ENCODE data around the gene KDM8. TPM values are rescaled to one million over a fixed set of nuclear protein-coding genes. Genes with fewer than 3 reads are reported as not detected.

KDM8 gene
- total RNA-seq, 1 experiment from 2014 or later = 5.3 TPM

DNA sequence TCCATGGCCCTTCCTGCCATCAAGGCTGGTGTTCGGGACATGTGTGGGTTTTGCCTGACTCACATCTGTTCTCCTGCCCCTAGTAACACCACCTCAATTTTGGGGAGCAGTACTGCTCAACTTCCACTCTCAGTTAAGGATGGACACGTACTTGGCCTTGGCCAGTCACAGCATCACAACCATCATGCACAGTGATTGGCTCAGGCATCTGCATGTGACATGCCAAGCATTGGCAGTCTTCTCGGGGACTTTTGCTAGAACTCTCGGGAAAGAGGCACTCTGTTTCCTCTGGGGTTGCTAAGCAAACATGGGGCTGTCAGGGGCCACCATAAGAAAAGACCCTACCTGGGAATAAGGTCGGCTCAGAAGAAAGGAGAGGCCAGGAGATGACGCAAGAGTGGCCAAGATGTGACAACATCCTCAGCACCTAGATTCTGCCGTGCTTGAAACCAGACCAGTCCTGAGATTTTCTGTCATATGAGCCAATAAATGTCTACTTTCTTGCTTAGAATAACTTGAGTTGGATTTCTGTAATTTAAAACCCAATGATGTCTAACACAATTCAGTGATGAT, 11.9 kb upstream of the KDM8 start (continued):
- TF ChIP-seq, protein P1, sequence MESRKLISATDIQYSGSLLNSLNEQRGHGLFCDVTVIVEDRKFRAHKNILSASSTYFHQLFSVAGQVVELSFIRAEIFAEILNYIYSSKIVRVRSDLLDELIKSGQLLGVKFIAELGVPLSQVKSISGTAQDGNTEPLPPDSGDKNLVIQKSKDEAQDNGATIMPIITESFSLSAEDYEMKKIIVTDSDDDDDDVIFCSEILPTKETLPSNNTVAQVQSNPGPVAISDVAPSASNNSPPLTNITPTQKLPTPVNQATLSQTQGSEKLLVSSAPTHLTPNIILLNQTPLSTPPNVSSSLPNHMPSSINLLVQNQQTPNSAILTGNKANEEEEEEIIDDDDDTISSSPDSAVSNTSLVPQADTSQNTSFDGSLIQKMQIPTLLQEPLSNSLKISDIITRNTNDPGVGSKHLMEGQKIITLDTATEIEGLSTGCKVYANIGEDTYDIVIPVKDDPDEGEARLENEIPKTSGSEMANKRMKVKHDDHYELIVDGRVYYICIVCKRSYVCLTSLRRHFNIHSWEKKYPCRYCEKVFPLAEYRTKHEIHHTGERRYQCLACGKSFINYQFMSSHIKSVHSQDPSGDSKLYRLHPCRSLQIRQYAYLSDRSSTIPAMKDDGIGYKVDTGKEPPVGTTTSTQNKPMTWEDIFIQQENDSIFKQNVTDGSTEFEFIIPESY (IDR thresholded peaks at IDR 0.05; ENCODE audit: extremely low read depth, insufficient replicate concordance, low read length) = no peak
- TF ChIP-seq EZH2phosphoT487 (IDR thresholded peaks at IDR 0.05; ENCODE audit: borderline replicate concordance) = no peak
- no peak for TF ChIP-seq EZH2 (IDR thresholded peaks at IDR 0.05)
- no peak for TF ChIP-seq TCF7L2 (IDR thresholded peaks at IDR 0.05; ENCODE audit: borderline replicate concordance, extremely low read depth, insufficient read depth, insufficient read length)
- no peak for TF ChIP-seq POLR2AphosphoS5 (IDR thresholded peaks at IDR 0.05; ENCODE audit: low read depth, low read length)
- TF ChIP-seq CBX3 (IDR thresholded peaks at IDR 0.05; ENCODE audit: low read depth) = no peak
- no peak for TF ChIP-seq FOSL1 (IDR thresholded peaks at IDR 0.05; ENCODE audit: low read depth)
- TF ChIP-seq ZFX (IDR thresholded peaks at IDR 0.05) = no peak
- TF ChIP-seq, protein P2, sequence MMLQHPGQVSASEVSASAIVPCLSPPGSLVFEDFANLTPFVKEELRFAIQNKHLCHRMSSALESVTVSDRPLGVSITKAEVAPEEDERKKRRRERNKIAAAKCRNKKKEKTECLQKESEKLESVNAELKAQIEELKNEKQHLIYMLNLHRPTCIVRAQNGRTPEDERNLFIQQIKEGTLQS (IDR thresholded peaks at IDR 0.05) = no peak

DNA sequence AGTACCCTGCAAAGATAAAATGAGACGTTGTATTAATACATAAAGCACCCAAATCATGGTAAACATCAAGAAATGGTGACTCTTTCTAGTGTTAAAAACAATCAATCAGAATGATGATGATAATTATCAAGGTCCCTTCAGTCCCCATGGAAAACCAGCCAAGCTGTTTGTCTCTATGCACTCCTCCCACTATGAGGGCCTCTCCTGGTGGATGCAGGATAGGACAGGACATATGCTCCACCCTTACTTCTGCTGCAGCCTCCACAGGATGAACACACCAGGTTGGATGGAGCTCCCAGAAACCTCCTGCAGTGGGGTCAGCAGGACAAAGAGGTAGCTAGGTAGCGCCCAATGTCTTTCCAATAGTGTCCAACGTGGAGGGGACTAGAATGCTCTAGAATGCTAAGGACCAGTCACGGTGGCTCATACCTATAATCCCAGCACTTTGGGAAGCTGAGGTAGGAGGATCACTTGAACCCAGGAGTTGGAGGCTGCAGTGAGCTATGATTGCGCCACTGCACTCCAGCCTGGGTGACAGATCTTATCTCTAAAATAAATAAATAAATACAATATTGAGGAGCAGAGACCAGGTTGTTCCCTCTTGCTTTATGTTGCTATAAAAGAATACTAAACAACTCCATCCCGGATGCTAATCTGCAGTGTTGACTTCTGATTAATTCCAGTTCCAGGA, 9.9 kb upstream of the KDM8 start:
- H3K27me3 ChIP-seq (ENCODE audit: insufficient read depth, low read length) = no peaks in the 10 kb centered on the region; the same call in 1 of the 2 replicates
- H3K79me2 ChIP-seq (ENCODE audit: insufficient read depth, low read length) = no peaks in the 10 kb centered on the region
- ChIA-PET RAD21 (ENCODE audit: low non-redundant PET in 1 of 2, low total read pairs in 2 of 2, uncharacterized antibody in 2 of 2, unreplicated experiment in 2 of 2) (no interaction called here), POLR2A (interaction anchor here (1.1 kb wide), 1 partner anchor 14 kb away, joined by 3 read pairs; no protein-coding TSS in a partner anchor), CTCF (interaction anchor here (0.6 to 1.4 kb wide), 3 partner anchors 10 to 41 kb away, joined by 4 to 9 read pairs (median 6); partner anchors contain the start of gene KDM8)
- ATAC-seq = peak; percentile 77
- no peak overlapping the region for H3K27ac ChIP-seq (ENCODE audit: low read depth, low read length)
- no peaks in the 10 kb centered on the region for H3K9me3 ChIP-seq (ENCODE audit: control insufficient read depth in 1 of 2, insufficient read depth in 1 of 2, low read depth in 1 of 2, low read length in 2 of 2)
- DNase-seq (ENCODE audit: low read depth, low spot score) = no peak
- no peaks in the 10 kb centered on the region for H4K20me1 ChIP-seq (ENCODE audit: insufficient read depth)
- no peak overlapping the region for H3K9ac ChIP-seq (ENCODE audit: low read length)
- no TSS peak for BruUV-seq (replicated peaks)
- intact Hi-C loops (cut with micrococcal nuclease) = no loop called here
- H3K9me2 ChIP-seq (ENCODE audit: insufficient read depth) = no peaks in the 10 kb centered on the region
- H3K4me1 ChIP-seq (ENCODE audit: control insufficient read depth in 1 of 2, insufficient read depth in 2 of 2, low read length in 2 of 2) = no peaks in the 10 kb centered on the region; a peak in 1 of 4 replicates
- H3K4me2 ChIP-seq (ENCODE audit: low read length) = no peak overlapping the region
- no peak for TF ChIP-seq POLR2AphosphoS5 (IDR thresholded peaks at IDR 0.05; ENCODE audit: low read depth, low read length)
- TF ChIP-seq, protein P3, sequence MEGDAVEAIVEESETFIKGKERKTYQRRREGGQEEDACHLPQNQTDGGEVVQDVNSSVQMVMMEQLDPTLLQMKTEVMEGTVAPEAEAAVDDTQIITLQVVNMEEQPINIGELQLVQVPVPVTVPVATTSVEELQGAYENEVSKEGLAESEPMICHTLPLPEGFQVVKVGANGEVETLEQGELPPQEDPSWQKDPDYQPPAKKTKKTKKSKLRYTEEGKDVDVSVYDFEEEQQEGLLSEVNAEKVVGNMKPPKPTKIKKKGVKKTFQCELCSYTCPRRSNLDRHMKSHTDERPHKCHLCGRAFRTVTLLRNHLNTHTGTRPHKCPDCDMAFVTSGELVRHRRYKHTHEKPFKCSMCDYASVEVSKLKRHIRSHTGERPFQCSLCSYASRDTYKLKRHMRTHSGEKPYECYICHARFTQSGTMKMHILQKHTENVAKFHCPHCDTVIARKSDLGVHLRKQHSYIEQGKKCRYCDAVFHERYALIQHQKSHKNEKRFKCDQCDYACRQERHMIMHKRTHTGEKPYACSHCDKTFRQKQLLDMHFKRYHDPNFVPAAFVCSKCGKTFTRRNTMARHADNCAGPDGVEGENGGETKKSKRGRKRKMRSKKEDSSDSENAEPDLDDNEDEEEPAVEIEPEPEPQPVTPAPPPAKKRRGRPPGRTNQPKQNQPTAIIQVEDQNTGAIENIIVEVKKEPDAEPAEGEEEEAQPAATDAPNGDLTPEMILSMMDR (IDR thresholded peaks at IDR 0.05 in 2 of 3, conservative IDR thresholded peaks at IDR 0.05 in 1 of 3; ENCODE audit: borderline replicate concordance in 1 of 3, insufficient read depth in 1 of 3, low read depth in 2 of 3, low read length in 2 of 3) = peak in 2 of 3 experiments; percentile 25 to 30; a peak in 2 of 6 replicates
- no peaks in the 10 kb centered on the region for H3K36me3 ChIP-seq (ENCODE audit: control insufficient read depth in 1 of 2, insufficient read depth in 2 of 2, low read length in 2 of 2)
- H2AFZ ChIP-seq (ENCODE audit: low read depth, low read length, poor library complexity, severe bottlenecking) = no peak overlapping the region
- H3K4me3 ChIP-seq (replicated peaks in 1 of 2; ENCODE audit: low read depth in 1 of 2, low read length in 2 of 2) = no peak overlapping the region

All from HCT116 (cell line).